Erythroblast (primary cell): ENCODE measurements around the gene PPARA.

Experiments used
- GATA1 ChIP-seq: IDR thresholded peaks from 2 replicates; pipeline ENCODE4 v1.6.1; 2011; ENCODE audit warnings: low read depth, mild to moderate bottlenecking, control low read depth, low read length, moderate library complexity
- POLR2A ChIP-seq: IDR thresholded peaks from 2 replicates; pipeline ENCODE4 v1.6.1; 2011; ENCODE audit warnings: mild to moderate bottlenecking, low read length

GRCh38 chr22:46290121-46290842 lies 140.0 kb downstream of the PPARA start:
- TF ChIP-seq POLR2A: no peak
- TF ChIP-seq GATA1: no peak
